Karpas-422 (cell line): ENCODE data around the gene ZNF593OS. TPM values are rescaled to one million over a fixed set of nuclear protein-coding genes. Genes with fewer than 3 reads are reported as not detected.
A peak's percentile ranks its signal among the peaks of the same experiment; 100 is the strongest.

Experiments used
- DNase-seq: peaks from one replicate; pipeline ENCODE4 v3.0.0-alpha.2; 2015
- H2AFZ ChIP-seq: fragments of 200-600 bp; sonication (generic); 2 replicates; pipeline ENCODE4 v1.6.1; 2014; ENCODE audit warnings: antibody characterized with exemption, low read length, mixed read lengths
- H3K27ac ChIP-seq: fragments of 200-600 bp; sonication (generic); 2 replicates; pipeline ENCODE4 v1.5.1; 2014; ENCODE audit warnings: mild to moderate bottlenecking, low read length, moderate library complexity
- H3K27me3 ChIP-seq: fragments of 200-600 bp; sonication (generic); 2 replicates; pipeline ENCODE4 v1.6.1; 2014; ENCODE audit warnings: low read length, mixed read lengths
- H3K36me3 ChIP-seq: fragments of 200-600 bp; sonication (generic); 2 replicates; pipeline ENCODE4 v1.6.1; 2014; ENCODE audit warnings: low read length, mixed read lengths; ENCODE audit not compliant: insufficient read depth
- H3K4me1 ChIP-seq: fragments of 200-600 bp; sonication (generic); 2 replicates; pipeline ENCODE4 v1.6.1; 2014; ENCODE audit warnings: mild to moderate bottlenecking, low read length, mixed read lengths
- H3K4me2 ChIP-seq: fragments of 200-600 bp; sonication (generic); 2 replicates; pipeline ENCODE4 v1.6.1; 2014; ENCODE audit warnings: low read length, low read depth, mild to moderate bottlenecking; ENCODE audit not compliant: poor library complexity, severe bottlenecking
- H3K4me3 ChIP-seq: fragments of 200-600 bp; sonication (generic); 2 replicates; pipeline ENCODE4 v1.5.1; 2014; ENCODE audit warnings: mild to moderate bottlenecking, antibody characterized with exemption, low read length, mixed read lengths
- H3K79me2 ChIP-seq: fragments of 200-600 bp; sonication (generic); 2 replicates; pipeline ENCODE4 v1.6.1; 2014; ENCODE audit warnings: mild to moderate bottlenecking, low read length, mixed read lengths
- H3K9ac ChIP-seq: fragments of 200-600 bp; sonication (generic); 2 replicates; pipeline ENCODE4 v1.6.0; 2014; ENCODE audit warnings: low read length
- H3K9me2 ChIP-seq: fragments of 200-600 bp; sonication (generic), shearing (Covaris generic); replicated peaks from 2 replicates; pipeline ENCODE4 v1.6.0; 2014; ENCODE audit warnings: mild to moderate bottlenecking, low read length, moderate library complexity; ENCODE audit not compliant: insufficient read depth
- H3K9me3 ChIP-seq: fragments of 300-700, 200-600 bp; sonication (generic); 2 replicates; pipeline ENCODE4 v1.6.1; 2014; ENCODE audit warnings: low read length, mixed read lengths
- H4K20me1 ChIP-seq: fragments of 200-600 bp; sonication (generic); 2 replicates; pipeline ENCODE4 v1.6.1; 2014; ENCODE audit warnings: mild to moderate bottlenecking, antibody characterized with exemption, low read length, low read depth; ENCODE audit not compliant: insufficient read depth
- total RNA-seq: library from RNA; depleted of rRNA; stranded (reverse); fragments of >200 nt; shearing (Covaris generic); gene quantifications from 2 replicates; pipeline ENCODE4 v1.2.3, GENCODE V29; 2014; ENCODE audit warnings: low replicate concordance

ZNF593OS gene
- total RNA-seq, 1 experiment from 2014 or later, result not detected

GRCh38 chr1:26130695-26131094 lies 40.9 kb downstream of the ZNF593OS start:
- Histone ChIP-seq H3K4me3 (no peak overlapping the region), H4K20me1 (no peaks in the 10 kb centered on the region), H3K9ac (no peak overlapping the region), H3K79me2 (no peaks in the 10 kb centered on the region), H3K9me3 (no peaks in the 10 kb centered on the region), H3K27me3 (no peaks in the 10 kb centered on the region), H3K4me2 (no peak overlapping the region), H2AFZ (no peak overlapping the region), H3K4me1 (peaks cover 14% of the 10 kb centered on the region), H3K9me2 (no peaks in the 10 kb centered on the region), H3K27ac (no peak overlapping the region), H3K36me3 (no peaks in the 10 kb centered on the region)
- no peak for DNase-seq

GRCh38 chr1:26129778-26130177 lies 41.9 kb downstream of the ZNF593OS start:
- no peak overlapping the region for H2AFZ ChIP-seq

GRCh38 chr1:26127235-26128163 lies 44.1 kb downstream of the ZNF593OS start:
- peaks cover 13% of the 10 kb centered on the region for H3K4me1 ChIP-seq
- no peak for DNase-seq
- H3K36me3 ChIP-seq, result peaks cover 1% of the 10 kb centered on the region; the same call in 1 of the 2 replicates
- no peak overlapping the region for H2AFZ ChIP-seq
- H3K9me3 ChIP-seq, result no peaks in the 10 kb centered on the region
- no peak overlapping the region for H3K9ac ChIP-seq
- H3K4me2 ChIP-seq, result no peak overlapping the region
- H3K4me3 ChIP-seq, result no peak overlapping the region
- no peak overlapping the region for H3K27ac ChIP-seq
- H3K9me2 ChIP-seq, result no peaks in the 10 kb centered on the region
- H4K20me1 ChIP-seq, result 0 out of 2 replicates have a peak, but pooled peaks cover 10% of the 10 kb centered on the region
- H3K79me2 ChIP-seq, result no peaks in the 10 kb centered on the region
- no peaks in the 10 kb centered on the region for H3K27me3 ChIP-seq

More at GRCh38 chr1:26129778-26130177, 41.9 kb downstream of the ZNF593OS start:
- peaks cover 17% of the 10 kb centered on the region for H3K4me1 ChIP-seq
- 0 out of 2 replicates have a peak, but pooled peaks cover 5% of the 10 kb centered on the region for H4K20me1 ChIP-seq
- H3K79me2 ChIP-seq, result no peaks in the 10 kb centered on the region
- no peaks in the 10 kb centered on the region for H3K36me3 ChIP-seq
- no peak overlapping the region for H3K9ac ChIP-seq
- H3K9me2 ChIP-seq, result no peaks in the 10 kb centered on the region
- H3K4me3 ChIP-seq, result no peak overlapping the region
- H3K27ac ChIP-seq, result no peak overlapping the region
- no peaks in the 10 kb centered on the region for H3K9me3 ChIP-seq
- H3K4me2 ChIP-seq, result no peak overlapping the region
- DNase-seq, result no peak
- H3K27me3 ChIP-seq, result no peaks in the 10 kb centered on the region

GRCh38 chr1:26126321-26127084 lies 45.1 kb downstream of the ZNF593OS start:
- Histone ChIP-seq H3K9ac (no peak overlapping the region), H3K27ac (no peak overlapping the region), H3K27me3 (no peaks in the 10 kb centered on the region), H3K79me2 (no peaks in the 10 kb centered on the region), H3K36me3 (peaks cover 9% of the 10 kb centered on the region), H3K4me2 (no peak overlapping the region), H2AFZ (no peak overlapping the region), H3K4me3 (no peak overlapping the region), H3K9me2 (no peaks in the 10 kb centered on the region), H3K9me3 (no peaks in the 10 kb centered on the region), H4K20me1 (peaks cover 10% of the 10 kb centered on the region; the same call in 1 of the 2 replicates), H3K4me1 (peaks cover 13% of the 10 kb centered on the region)
- DNase-seq, result peak; percentile 61

GRCh38 chr1:26125946-26126320 lies 45.7 kb downstream of the ZNF593OS start:
- Histone ChIP-seq H4K20me1 (peaks cover 10% of the 10 kb centered on the region; the same call in 1 of the 2 replicates), H2AFZ (no peak overlapping the region), H3K9me2 (no peaks in the 10 kb centered on the region), H3K9ac (no peak overlapping the region), H3K79me2 (no peaks in the 10 kb centered on the region), H3K27me3 (no peaks in the 10 kb centered on the region), H3K9me3 (no peaks in the 10 kb centered on the region), H3K4me3 (no peak overlapping the region), H3K36me3 (peaks cover 9% of the 10 kb centered on the region), H3K4me1 (peaks cover 13% of the 10 kb centered on the region), H3K4me2 (no peak overlapping the region), H3K27ac (no peak overlapping the region)
- DNase-seq, result no peak

- Histone ChIP-seq H3K9me3 (no peaks in the 10 kb centered on the region), H3K27ac (no peak overlapping the region), H2AFZ (no peak overlapping the region), H3K36me3 (peaks cover 9% of the 10 kb centered on the region), H3K27me3 (no peaks in the 10 kb centered on the region), H4K20me1 (peaks cover 10% of the 10 kb centered on the region; the same call in 1 of the 2 replicates), H3K9me2 (no peaks in the 10 kb centered on the region), H3K79me2 (no peaks in the 10 kb centered on the region), H3K4me2 (no peak overlapping the region), H3K9ac (no peak overlapping the region), H3K4me3 (no peak overlapping the region), H3K4me1 (peaks cover 13% of the 10 kb centered on the region)
- no peak for DNase-seq
Observed at GRCh38 chr1:26125382-26125781, 46.2 kb downstream of the ZNF593OS start.

GRCh38 chr1:26124418-26125331 lies 47.0 kb downstream of the ZNF593OS start:
- peaks cover 13% of the 10 kb centered on the region for H3K4me1 ChIP-seq
- H3K4me2 ChIP-seq, result no peak overlapping the region
- H3K4me3 ChIP-seq, result no peak overlapping the region
- H3K9ac ChIP-seq, result no peak overlapping the region
- H3K9me3 ChIP-seq, result no peaks in the 10 kb centered on the region
- H4K20me1 ChIP-seq, result peaks cover 10% of the 10 kb centered on the region; the same call in 1 of the 2 replicates
- no peak overlapping the region for H2AFZ ChIP-seq
- no peak for DNase-seq
- no peaks in the 10 kb centered on the region for H3K9me2 ChIP-seq
- peaks cover 9% of the 10 kb centered on the region for H3K36me3 ChIP-seq
- no peak overlapping the region for H3K27ac ChIP-seq
- no peaks in the 10 kb centered on the region for H3K27me3 ChIP-seq
- H3K79me2 ChIP-seq, result no peaks in the 10 kb centered on the region
